K562 (cell line): ENCODE measurements around the gene CFAP58. TPM values are rescaled to one million over a fixed set of nuclear protein-coding genes. Genes with fewer than 3 reads are reported as not detected.

Experiments used
- ATAC-seq: fragments of 200-7000 bp; cut with Tn5 transposase; 3 replicates; pipeline ENCODE4 v1.9.1; 2020; ENCODE audit warnings: moderate library complexity
- BruUV-seq: library from RNA; stranded (reverse); fragments of 400-500 nt; replicated peaks from 2 replicates; lab custom pipeline; 2021; lab: Mats Ljungman, UMichigan
- CTCF ChIA-PET: fragments of 300-600 bp; formaldehyde crosslinking; extraction: SDS; loops from one replicate; lab custom pipeline; 2021; ENCODE audit warnings: low intra/inter-chr PET ratio; lab: Yijun Ruan, JAX
- POLR2A ChIA-PET: fragments of 300-600, 350-650 bp; sonication (Branson Sonifier 250); formaldehyde crosslinking; extraction: SDS; loops from one replicate; lab custom pipeline; 2021; ENCODE audit warnings: antibody characterized with exemption, inconsistent platforms; lab: Yijun Ruan, JAX
- DNase-seq, 4 experiments: peaks; one replicate each; pipeline versions ENCODE4 v3.0.0 to v3.0.0-alpha.2; 2011 to 2018; ENCODE audit warnings: low spot score in 3 of 4, mixed read lengths in 3 of 4; ENCODE audit errors: extremely low read depth in 1 of 4
- FAIRE-seq: peaks from 2 replicates; lab custom pipeline; 2011; peaks lifted over from hg19 to GRCh38; lab: Jason Lieb, UNC
- H2AFZ ChIP-seq: 2 replicates; pipeline ENCODE4 v1.6.0; 2011; ENCODE audit warnings: low read depth, low read length, control low read depth, inconsistent platforms
- H3K27ac ChIP-seq: fragments of 200-600 bp; 3 replicates; pipeline ENCODE4 v1.8.0; 2011; ENCODE audit warnings: low read depth, mild to moderate bottlenecking, control low read depth, inconsistent platforms, low read length, moderate library complexity, mixed read lengths; ENCODE audit errors: extremely low read depth
- H3K27me3 ChIP-seq, 2 experiments: fragments of 300-600 bp in 1 of 2; 2 replicates in 1 of 2; 3 replicates in 1 of 2; pipeline versions ENCODE4 v1.6.0 to v1.8.0; 2011; ENCODE audit warnings: inconsistent platforms in 2 of 2, low read length in 2 of 2, mild to moderate bottlenecking in 1 of 2, mixed read lengths in 1 of 2, moderate library complexity in 1 of 2; ENCODE audit not compliant: control insufficient read depth in 2 of 2, insufficient read depth in 2 of 2
- H3K36me3 ChIP-seq: fragments of 300-600 bp; 3 replicates; pipeline ENCODE4 v1.8.0; 2011; ENCODE audit warnings: mild to moderate bottlenecking, low read length, inconsistent platforms; ENCODE audit not compliant: control insufficient read depth, insufficient read depth
- H3K4me1 ChIP-seq, 2 experiments: fragments of 200-600 bp in 1 of 2; replicated peaks in 1 of 2; 2 replicates in 1 of 2; 3 replicates in 1 of 2; pipeline versions ENCODE4 v1.5.1 to v1.8.0; 2011; ENCODE audit warnings: inconsistent platforms in 2 of 2, low read length in 2 of 2, mild to moderate bottlenecking in 1 of 2, mixed read lengths in 1 of 2, moderate library complexity in 1 of 2; ENCODE audit not compliant: control insufficient read depth in 2 of 2, insufficient read depth in 2 of 2
- H3K4me2 ChIP-seq: 2 replicates; pipeline ENCODE4 v1.6.1; 2011; ENCODE audit warnings: low read length, control low read depth, inconsistent platforms, mixed read lengths; ENCODE audit not compliant: insufficient read depth
- H3K4me3 ChIP-seq: fragments of 200-600 bp; sonication (generic), shearing (Covaris generic); 2 replicates; pipeline ENCODE4 v1.5.1; 2016; ENCODE audit warnings: control low read depth, inconsistent platforms
- H3K79me2 ChIP-seq: fragments of 200-600 bp; 3 replicates; pipeline ENCODE4 v1.8.0; 2011; ENCODE audit warnings: low read length, inconsistent platforms; ENCODE audit not compliant: control insufficient read depth, insufficient read depth
- H3K9ac ChIP-seq, 2 experiments: 2 replicates each; pipeline versions ENCODE4 v1.6.0 to v1.6.1; 2011; ENCODE audit warnings: low read depth in 2 of 2, low read length in 2 of 2, control low read depth in 1 of 2, inconsistent platforms in 1 of 2, mild to moderate bottlenecking in 1 of 2, mixed read lengths in 1 of 2; ENCODE audit not compliant: insufficient read depth in 1 of 2
- H3K9me1 ChIP-seq: one replicate; pipeline ENCODE4 v1.6.0; 2011; ENCODE audit warnings: inconsistent platforms, mild to moderate bottlenecking, low read length, moderate library complexity; ENCODE audit not compliant: control insufficient read depth, insufficient read depth
- H3K9me3 ChIP-seq: replicated peaks from 2 replicates; pipeline ENCODE4 v1.5.1; 2011; ENCODE audit warnings: low read depth, low read length, inconsistent platforms; ENCODE audit not compliant: control insufficient read depth, insufficient read depth
- H4K20me1 ChIP-seq: replicated peaks from 2 replicates; pipeline ENCODE4 v1.6.1; 2011; ENCODE audit warnings: low read length, inconsistent platforms, mixed read lengths; ENCODE audit not compliant: control insufficient read depth, insufficient read depth
- CHD4 ChIP-seq: fragments of 200-600 bp; sonication (generic); IDR thresholded peaks from 3 replicates; pipeline ENCODE4 v1.6.1; 2012; ENCODE audit warnings: low read depth, mild to moderate bottlenecking, mixed read lengths, low read length, inconsistent platforms; ENCODE audit not compliant: insufficient read depth, insufficient replicate concordance, poor library complexity, severe bottlenecking
- CREB3 ChIP-seq: fragments of 450-650 bp; conservative IDR thresholded peaks from 2 replicates; pipeline ENCODE4 v1.6.1; 2016; ENCODE audit warnings: missing genetic modification characterization, low read depth, mild to moderate bottlenecking, missing compliant biosample characterization, moderate library complexity
- CTCF ChIP-seq, 3 experiments: IDR thresholded peaks in 2 of 3; conservative IDR thresholded peaks in 1 of 3; 2 replicates each; pipeline ENCODE4 v1.5.1; 2011 to 2012; ENCODE audit warnings: low read length in 3 of 3, mild to moderate bottlenecking in 3 of 3, control low read depth in 2 of 3, improper control_type of control experiment in 1 of 3, inconsistent platforms in 1 of 3, low read depth in 1 of 3, mixed read lengths in 1 of 3, moderate library complexity in 1 of 3; ENCODE audit not compliant: insufficient read depth in 2 of 3
- ETV5 ChIP-seq: sonication (generic); formaldehyde crosslinking; IDR thresholded peaks from 2 replicates; pipeline ENCODE4 v1.4.0; 2020; ENCODE audit warnings: low read depth, mild to moderate bottlenecking, missing genetic modification reagents
- FOXA1 ChIP-seq: fragments of 450-650 bp; IDR thresholded peaks from 2 replicates; pipeline ENCODE4 v1.6.1; 2016; ENCODE audit warnings: mild to moderate bottlenecking, borderline replicate concordance
- HNRNPL ChIP-seq: fragments of 200-400 bp; formaldehyde crosslinking; IDR thresholded peaks from 2 replicates; pipeline ENCODE4 v1.6.1; 2017; ENCODE audit warnings: low read depth, mild to moderate bottlenecking, low read length
- JUND ChIP-seq, 2 experiments: IDR thresholded peaks; 2 replicates in 1 of 2; 3 replicates in 1 of 2; pipeline ENCODE4 v1.6.1; 2011; ENCODE audit warnings: borderline replicate concordance in 2 of 2, low read depth in 2 of 2, low read length in 2 of 2, improper control_type of control experiment in 1 of 2, missing biosample characterization in 1 of 2, missing genetic modification characterization in 1 of 2, missing genetic modification reagents in 1 of 2
- RBM15 ChIP-seq: fragments of 200-400 bp; formaldehyde crosslinking; IDR thresholded peaks from 2 replicates; pipeline ENCODE4 v1.6.1; 2018; ENCODE audit warnings: mild to moderate bottlenecking, low read length, moderate library complexity; ENCODE audit not compliant: insufficient read depth
- TOE1 ChIP-seq, 2 experiments: fragments of 450-650 bp in 1 of 2; sonication (generic) in 1 of 2; formaldehyde crosslinking in 1 of 2; IDR thresholded peaks; 2 replicates each; pipeline versions ENCODE4 v1.7.1 to v1.8.0; 2016 to 2022; ENCODE audit warnings: borderline replicate concordance in 2 of 2, mild to moderate bottlenecking in 2 of 2, antibody characterized with exemption in 1 of 2, inconsistent platforms in 1 of 2, low read depth in 1 of 2, missing genetic modification reagents in 1 of 2, moderate library complexity in 1 of 2
- ZNF589 ChIP-seq: fragments of 200-800 bp; sonication (Bioruptor generic); IDR thresholded peaks from 2 replicates; pipeline ENCODE4 v1.6.1; 2016; ENCODE audit warnings: low read depth, missing genetic modification characterization, missing compliant biosample characterization
- ZNF655 ChIP-seq: fragments of 250-450 bp; sonication (Bioruptor Pico); IDR thresholded peaks from 2 replicates; pipeline ENCODE4 v1.5.0; 2021
- WGBS: fragments of 100-300 bp; shearing (Covaris generic); methylation state at CpG from one replicate; pipeline ENCODE4 v1.1.6; 2016; ENCODE audit warnings: low coverage, mixed read lengths; ENCODE audit not compliant: insufficient coverage; ENCODE audit errors: missing lambda C conversion rate; 5-methylcytosine and 5-hydroxymethylcytosine counted together
- in situ Hi-C: fragments of 300-500 bp; cut with MboI; formaldehyde crosslinking; loops from 4 replicates; pipeline ENCODE4 v1.15.0; 2018; ENCODE audit warnings: inconsistent platforms, mixed read lengths
- intact Hi-C: fragments of 100-400 bp; cut with micrococcal nuclease; formaldehyde crosslinking; loops from 2 replicates; pipeline ENCODE4 v1.14.2; 2022
- polyA plus RNA-seq, 8 experiments: library from polyadenylated mRNA; depleted of rRNA in 4 of 8; stranded (reverse) in 5 of 8; unstranded in 3 of 8; fragments of >200 nt; fragmentation: Nextera tagmentation in 2 of 8; fragmentation: Illumina TruSeq in 1 of 8; extraction: Ambion mirVana in 2 of 8; extraction: Trizol in 1 of 8; gene quantifications; 2 replicates each; pipeline versions ENCODE4 v1.2.1 to v1.2.3, GENCODE V29; 2011 to 2014; ENCODE audit warnings: inconsistent platforms in 1 of 8, missing spikeins in 1 of 8
- total RNA-seq, 7 experiments: library from RNA; depleted of rRNA in 6 of 7; stranded (reverse); fragments of >200 nt in 6 of 7; fragmentation: Illumina TruSeq in 2 of 7; extraction: Trizol in 2 of 7; gene quantifications; 2 replicates each; pipeline versions ENCODE4 v1.2.1 to v1.2.3, GENCODE V29; 2011 to 2021; ENCODE audit warnings: low replicate concordance in 1 of 7

CFAP58 gene
- total and polyA plus RNA-seq, 9 of the 15 experiments (the other 6 are each of a cell fraction or from before 2014, with no cell fraction given) = 0.08 to 2.0 (median 0.71) TPM

- ATAC-seq = peak; percentile 60; the same call in 2 of the 3 replicates
- peak in 1 of 4 experiments; percentile 25 for DNase-seq
- no TSS peak for BruUV-seq
- FAIRE-seq = no peak
- H3K27me3 ChIP-seq = no peaks in the 10 kb centered on the region
- no peaks in the 10 kb centered on the region for H4K20me1 ChIP-seq
- no peaks in the 10 kb centered on the region for H3K36me3 ChIP-seq
- no peak overlapping the region for H3K9ac ChIP-seq
- H3K27ac ChIP-seq = no peak overlapping the region
- H3K4me1 ChIP-seq = no peaks in the 10 kb centered on the region
- no peaks in the 10 kb centered on the region for H3K9me3 ChIP-seq
- H3K9me1 ChIP-seq = no peaks in the 10 kb centered on the region
- H2AFZ ChIP-seq = no peak overlapping the region
- H3K4me2 ChIP-seq = no peak overlapping the region
- intact Hi-C loops = loop anchor here (1.0 kb wide), 1 partner anchor 207 kb away; no protein-coding TSS in a partner anchor
- ChIA-PET POLR2A (no interaction called here), CTCF (interaction anchor here (0.6 kb wide), 1 partner anchor 174 kb away, joined by 3 read pairs; no protein-coding TSS in a partner anchor)
- no peak overlapping the region for H3K4me3 ChIP-seq
- no peaks in the 10 kb centered on the region for H3K79me2 ChIP-seq
- 3% methylated on average over 7 of the region's 7 CpGs for WGBS
- in situ Hi-C loops = no loop called here
- TF ChIP-seq RBM15 (no peak), CHD4 (no peak), CTCF (IDR thresholded peaks at IDR 0.05 in 2 of 3, conservative IDR thresholded peaks at IDR 0.05 in 1 of 3; ENCODE audit: insufficient read depth in 2 of 3, low read depth in 1 of 3, low read length in 3 of 3) (peak; percentile 26 to 52 (median 48); a peak in 4 of 6 replicates), FOXA1 (no peak), TOE1 (IDR thresholded peaks at IDR 0.05; ENCODE audit: borderline replicate concordance) (no peak), TOE1 (CRISPR knock-in tag; IDR thresholded peaks at IDR 0.05; ENCODE audit: borderline replicate concordance, low read depth) (no peak), HNRNPL (no peak), ZNF589 (CRISPR knock-in tag) (no peak), JUND (IDR thresholded peaks at IDR 0.05; ENCODE audit: borderline replicate concordance, low read depth, low read length) (no peak), JUND (tag; IDR thresholded peaks at IDR 0.05; ENCODE audit: borderline replicate concordance, low read depth, low read length) (no peak), CREB3 (tag) (no peak), ZNF655 (CRISPR knock-in tag) (no peak), ETV5 (no peak)
Observed at GRCh38 chr10:104406715-104407650, 53.4 kb downstream of the CFAP58 start.
